H1 (cell line): Measurements from ENCODE around the gene PHF1. TPM values are rescaled to one million over a fixed set of nuclear protein-coding genes. Genes with fewer than 3 reads are reported as not detected.

ENCODE experiments used
- ATF3 ChIP-seq: IDR thresholded peaks from 2 replicates; pipeline ENCODE4 v1.6.1; 2011; ENCODE audit warnings: low read depth, mild to moderate bottlenecking, low read length; ENCODE audit not compliant: insufficient read depth
- MAFK ChIP-seq: IDR thresholded peaks from 2 replicates; pipeline ENCODE4 v1.6.1; 2012; ENCODE audit warnings: low read depth, mild to moderate bottlenecking, improper control_type of control experiment, low read length
- MAX ChIP-seq: IDR thresholded peaks from 2 replicates; pipeline ENCODE4 v1.6.1; 2012; ENCODE audit warnings: inconsistent platforms
- POLR2A ChIP-seq, 2 experiments: IDR thresholded peaks; 1 replicate in 1 of 2; 2 replicates in 1 of 2; pipeline ENCODE4 v1.6.1; 2011; ENCODE audit warnings: low read depth in 2 of 2, low read length in 2 of 2, mild to moderate bottlenecking in 2 of 2; ENCODE audit errors: control extremely low read depth in 1 of 2
- POU5F1 ChIP-seq: IDR thresholded peaks from 2 replicates; pipeline ENCODE4 v1.6.1; 2011; ENCODE audit warnings: low read depth, mild to moderate bottlenecking, low read length, moderate library complexity
- RAD21 ChIP-seq, 2 experiments: IDR thresholded peaks in 1 of 2; conservative IDR thresholded peaks in 1 of 2; 2 replicates each; pipeline ENCODE4 v1.6.1; 2011; ENCODE audit warnings: low read depth in 2 of 2, low read length in 2 of 2, improper control_type of control experiment in 1 of 2, inconsistent platforms in 1 of 2, mild to moderate bottlenecking in 1 of 2, moderate library complexity in 1 of 2
- RFX5 ChIP-seq: IDR thresholded peaks from 2 replicates; pipeline ENCODE4 v1.6.1; 2011; ENCODE audit warnings: low read depth, low read length, improper control_type of control experiment, borderline replicate concordance
- SIN3A ChIP-seq, 2 experiments: IDR thresholded peaks in 1 of 2; conservative IDR thresholded peaks in 1 of 2; 2 replicates each; pipeline ENCODE4 v1.6.1; 2011 to 2012; ENCODE audit warnings: low read length in 2 of 2, improper control_type of control experiment in 1 of 2, low read depth in 1 of 2, mild to moderate bottlenecking in 1 of 2
- SIRT6 ChIP-seq: IDR thresholded peaks from one replicate; pipeline ENCODE4 v1.7.1; 2012; ENCODE audit warnings: low read length, inconsistent platforms
- SIX5 ChIP-seq: IDR thresholded peaks from 2 replicates; pipeline ENCODE4 v1.6.1; 2011; ENCODE audit warnings: mild to moderate bottlenecking, low read depth, low read length
- TEAD4 ChIP-seq: IDR thresholded peaks from 2 replicates; pipeline ENCODE4 v1.6.1; 2012; ENCODE audit warnings: low read depth, low read length, inconsistent platforms, mixed read lengths
- USF2 ChIP-seq: IDR thresholded peaks from 2 replicates; pipeline ENCODE4 v1.6.1; 2011; ENCODE audit warnings: low read length, improper control_type of control experiment
- polyA plus RNA-seq, 7 experiments: library from polyadenylated mRNA; depleted of rRNA in 3 of 7; stranded (reverse) in 5 of 7; unstranded in 2 of 7; fragments of >200 nt in 5 of 7; fragments of 200-250 nt in 2 of 7; gene quantifications; 1 replicate in 5 of 7; 2 replicates in 1 of 7; 4 replicates in 1 of 7; pipeline versions ENCODE4 v1.2.1 to v1.2.3, GENCODE V29; 2011 to 2013; ENCODE audit warnings: missing spikeins in 2 of 7, mixed read lengths in 2 of 7
- total RNA-seq: library from RNA; stranded (reverse); fragmentation: NEBNext Ultra II Directional; extraction: Animal tissue kit (Norgen Biotek cat#: 25700); gene quantifications from 2 replicates; pipeline ENCODE4 v1.2.1, GENCODE V29; 2021

PHF1 gene
- total and polyA plus RNA-seq, 2 of the 8 experiments (the other 6 are each of a cell fraction or from before 2014, with no cell fraction given) = 47.3 to 78.6 TPM

- TF ChIP-seq RAD21 (IDR thresholded peaks at IDR 0.05 in 1 of 2, conservative IDR thresholded peaks at IDR 0.05 in 1 of 2; ENCODE audit: low read depth in 2 of 2, low read length in 2 of 2) = peak; percentile 62 to 64
- no peak for TF ChIP-seq POU5F1
- TF ChIP-seq TEAD4 = no peak
- no peak for TF ChIP-seq ATF3
- no peak for TF ChIP-seq USF2
- TF ChIP-seq SIRT6 = no peak
- peak in 1 of 2 experiments; percentile 71; a peak in 1 of 4 replicates for TF ChIP-seq SIN3A (conservative IDR thresholded peaks at IDR 0.05 in 1 of 2, IDR thresholded peaks at IDR 0.05 in 1 of 2; ENCODE audit: low read depth in 1 of 2, low read length in 2 of 2)
- TF ChIP-seq MAX = peak; percentile 85
- no peak for TF ChIP-seq SIX5
- no peak for TF ChIP-seq RFX5
- TF ChIP-seq MAFK = no peak
- TF ChIP-seq POLR2A (IDR thresholded peaks at IDR 0.05; ENCODE audit: control extremely low read depth in 1 of 2, low read depth in 2 of 2, low read length in 2 of 2) = peak in 1 of 2 experiments; percentile 40; a peak in 1 of 3 replicates
- TF ChIP-seq, all 59 proteins: peak for 9
These were observed 15.1 kb downstream of the PHF1 start (continued) for GRCh38 chr6:33425668-33426577.
